ENCODE measurements around the gene PGPEP1.

DNA sequence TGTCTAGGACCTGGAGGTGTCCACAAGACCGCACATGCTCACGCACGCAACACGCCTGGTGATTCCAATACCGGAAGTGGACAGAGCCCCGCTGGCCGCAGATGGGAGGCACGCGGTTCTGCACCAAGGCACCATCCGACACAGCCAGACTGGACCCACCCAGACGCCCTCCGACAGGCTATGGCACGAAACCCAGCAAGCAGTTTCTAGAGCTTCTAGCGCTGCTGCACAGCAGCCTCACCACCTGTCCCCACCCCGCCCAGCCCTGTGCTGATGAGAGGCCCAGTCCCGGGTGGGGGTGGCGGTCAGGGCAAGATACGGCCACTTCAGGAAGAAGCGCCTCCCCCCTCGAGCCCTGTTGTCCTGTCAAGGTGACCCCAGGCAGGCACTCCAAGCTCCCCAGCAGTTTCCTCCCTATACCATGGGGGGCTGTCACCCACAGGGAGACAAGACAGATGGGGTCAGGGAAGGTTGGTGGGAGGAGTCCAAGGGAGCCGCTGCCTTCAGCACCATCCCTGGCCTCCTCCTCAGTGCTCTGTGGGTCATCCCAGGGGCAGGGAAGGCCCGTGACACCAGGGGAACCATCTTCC, 28.8 kb upstream of the PGPEP1 start:
- TF ChIP-seq, protein P1, sequence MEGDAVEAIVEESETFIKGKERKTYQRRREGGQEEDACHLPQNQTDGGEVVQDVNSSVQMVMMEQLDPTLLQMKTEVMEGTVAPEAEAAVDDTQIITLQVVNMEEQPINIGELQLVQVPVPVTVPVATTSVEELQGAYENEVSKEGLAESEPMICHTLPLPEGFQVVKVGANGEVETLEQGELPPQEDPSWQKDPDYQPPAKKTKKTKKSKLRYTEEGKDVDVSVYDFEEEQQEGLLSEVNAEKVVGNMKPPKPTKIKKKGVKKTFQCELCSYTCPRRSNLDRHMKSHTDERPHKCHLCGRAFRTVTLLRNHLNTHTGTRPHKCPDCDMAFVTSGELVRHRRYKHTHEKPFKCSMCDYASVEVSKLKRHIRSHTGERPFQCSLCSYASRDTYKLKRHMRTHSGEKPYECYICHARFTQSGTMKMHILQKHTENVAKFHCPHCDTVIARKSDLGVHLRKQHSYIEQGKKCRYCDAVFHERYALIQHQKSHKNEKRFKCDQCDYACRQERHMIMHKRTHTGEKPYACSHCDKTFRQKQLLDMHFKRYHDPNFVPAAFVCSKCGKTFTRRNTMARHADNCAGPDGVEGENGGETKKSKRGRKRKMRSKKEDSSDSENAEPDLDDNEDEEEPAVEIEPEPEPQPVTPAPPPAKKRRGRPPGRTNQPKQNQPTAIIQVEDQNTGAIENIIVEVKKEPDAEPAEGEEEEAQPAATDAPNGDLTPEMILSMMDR (IDR thresholded peaks at IDR 0.05; ENCODE audit: low read length), result no peak
- no peak for TF ChIP-seq EZH2 (IDR thresholded peaks at IDR 0.05; ENCODE audit: borderline replicate concordance, low read length)

Measured in OCI-LY1 (cell line).